Adrenal gland (tissue), 12 donors: Measurements from ENCODE around the gene ICAM2. TPM values are rescaled to one million over a fixed set of nuclear protein-coding genes. Genes with fewer than 3 reads are reported as not detected.
"Not testable (repeated sequence)": the region's sequence is repeated elsewhere in the genome, so short reads cannot be mapped to it uniquely, and the experiment has no call there.

Experiments
- DNase-seq, 7 donors: peaks; one replicate each; pipeline ENCODE4 v3.0.0-alpha.2; 2019 to 2020
- H3K27ac ChIP-seq, 5 donors: fragments of 200-600 bp; sonication (generic) in 4 of 5; 1 replicate in 3 of 5; 2 replicates in 2 of 5; pipeline versions ENCODE4 v1.5.1 to v1.8.0; 2016 to 2020; ENCODE audit warnings: mild to moderate bottlenecking in 1 of 5
- H3K27me3 ChIP-seq: fragments of 200-600 bp; 2 replicates; pipeline ENCODE4 v1.8.0; 2021
- H3K36me3 ChIP-seq, 2 donors: fragments of 200-600 bp; replicated peaks in 1 of 2; 1 replicate in 1 of 2; 2 replicates in 1 of 2; pipeline versions ENCODE4 v1.5.1 to v1.8.0; 2018 to 2022
- H3K4me1 ChIP-seq, 2 donors: fragments of 200-600 bp; replicated peaks in 1 of 2; 1 replicate in 1 of 2; 2 replicates in 1 of 2; pipeline versions ENCODE4 v1.5.1 to v1.8.0; 2018 to 2021
- H3K4me3 ChIP-seq, 4 donors: fragments of 200-600 bp; sonication (generic) in 3 of 4; one replicate each; pipeline ENCODE4 v1.5.1; 2016 to 2018
- H3K9me3 ChIP-seq, 3 donors: fragments of 200-600 bp; sonication (generic) in 1 of 3; replicated peaks in 1 of 3; 1 replicate in 2 of 3; 2 replicates in 1 of 3; pipeline versions ENCODE4 v1.5.1 to v1.8.0; 2016 to 2021
- POLR2A ChIP-seq, 2 donors: fragments of 450-650 bp; IDR thresholded peaks; one replicate each; pipeline ENCODE4 v1.6.1; 2017; ENCODE audit warnings: antibody characterized with exemption in 2 of 2, mild to moderate bottlenecking in 2 of 2, moderate library complexity in 1 of 2
- WGBS, 4 donors: extraction: QIAGEN DNeasy Blood & Tissue Kit in 2 of 4; methylation state at CpG; one replicate each; pipeline versions ENCODE4 v1.1.5 to v1.1.7; 2013 to 2017; 5-methylcytosine and 5-hydroxymethylcytosine counted together
- intact Hi-C, 2 donors: fragments of 100-400 bp; cut with DNase I; formaldehyde crosslinking; loops; one replicate each; pipeline versions ENCODE4 v1.14.1 to v1.15.0; 2022 to 2023
- polyA plus RNA-seq, 3 donors: library from polyadenylated mRNA; stranded (reverse); fragments of 200-250 nt in 2 of 3; fragments of 350-450 nt in 1 of 3; fragmentation: Illumina TruSeq in 1 of 3; extraction: RNeasy Lipid Tissue Mini Kit (QIAGEN cat#74804) in 1 of 3; gene quantifications; one replicate each; pipeline ENCODE4 v1.2.3, GENCODE V29; 2013 to 2014
- total RNA-seq, 9 donors: library from RNA; depleted of rRNA in 4 of 9; stranded (reverse); fragments of >200 nt in 4 of 9; fragments of 120-200 nt in 1 of 9; fragmentation: NEBNext Ultra II Directional in 1 of 9; extraction: Animal tissue kit (Norgen Biotek cat#: 25700) in 1 of 9; gene quantifications; one replicate each; pipeline versions ENCODE4 v1.1.0 to v1.2.4, GENCODE V29; 2013 to 2023
- TF ChIP-seq, protein P1 (sequence below), 6 experiments: fragments of 450-650 bp in 4 of 6; fragments of 200-600 bp in 2 of 6; sonication (generic) in 1 of 6; IDR thresholded peaks; 1 replicate in 5 of 6; 2 replicates in 1 of 6; pipeline versions ENCODE4 v1.5.1 to v1.8.0; 2016 to 2021; ENCODE audit warnings: antibody characterized with exemption in 6 of 6, mild to moderate bottlenecking in 2 of 6, moderate library complexity in 1 of 6
- donor health status: healthy with polysubstance abuse.
- donor health status: Bipolar disorder and iron deficiency.
- donor health status: DM: yes; HTN: yes; CAD: no.
- donor health status: DM: no; HTN: no; CAD: no.
- donor health status: DM: no; HTN: no; CAD: no.
- donor health status: DM: yes; HTN: yes; CAD: no.

Gene ICAM2
- total and polyA plus RNA-seq, 12 donors: 9.6 to 42.2 (median 20.9) TPM

- Histone ChIP-seq H3K9me3 (no peaks in the 10 kb centered on the region), H3K36me3 (no peaks in the 10 kb centered on the region), H3K27me3 (no peaks in the 10 kb centered on the region), H3K4me1 (peaks cover 5 to 23% of the 10 kb centered on the region in 2 donors), H3K27ac (peak overlapping the region in 2 of 5 donors; percentile 59 to 72), H3K4me3 (no peak overlapping the region)
- WGBS, 4 donors: 49 to 75% (median 68%) methylated on average over 7 to 16 of the region's 16 CpGs
- DNase-seq: peak; percentile 72 to 92 (median 78)
- TF ChIP-seq POLR2A (IDR thresholded peaks at IDR 0.05): no peak
- intact Hi-C loops: no loop called here
Measured at GRCh38 chr17:63984651-63985386, 35.6 kb downstream of the ICAM2 start.

DNA sequence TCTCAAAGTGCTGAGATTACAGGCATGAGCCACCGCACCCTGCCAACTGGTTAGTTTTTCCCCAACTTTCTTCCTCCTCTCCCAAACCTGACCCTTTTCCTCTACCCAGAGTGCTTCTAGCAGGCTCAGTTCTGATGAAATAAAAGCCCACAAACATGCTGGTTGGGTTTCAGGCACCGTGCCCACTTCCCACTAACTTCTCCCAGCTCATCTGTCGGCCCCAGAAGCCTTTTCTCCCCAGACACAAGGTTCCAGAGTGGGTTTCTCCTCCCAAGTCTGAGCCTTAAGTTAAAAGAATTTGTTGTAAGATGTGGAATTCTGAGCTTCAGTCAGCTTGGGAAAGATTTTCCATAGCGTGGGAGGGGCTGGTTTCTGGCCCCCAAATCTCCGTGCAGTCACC lies 36.2 kb downstream of the ICAM2 start:
- peak in 1 of 7 donors; percentile 22 for DNase-seq
- Histone ChIP-seq H3K36me3 (no peaks in the 10 kb centered on the region), H3K4me1 (peaks cover 5 to 23% of the 10 kb centered on the region in 2 donors), H3K4me3 (no peak overlapping the region), H3K9me3 (no peaks in the 10 kb centered on the region), H3K27me3 (no peaks in the 10 kb centered on the region), H3K27ac (peak overlapping the region in 2 of 5 donors; percentile 21 to 72)
- TF ChIP-seq, protein P1, sequence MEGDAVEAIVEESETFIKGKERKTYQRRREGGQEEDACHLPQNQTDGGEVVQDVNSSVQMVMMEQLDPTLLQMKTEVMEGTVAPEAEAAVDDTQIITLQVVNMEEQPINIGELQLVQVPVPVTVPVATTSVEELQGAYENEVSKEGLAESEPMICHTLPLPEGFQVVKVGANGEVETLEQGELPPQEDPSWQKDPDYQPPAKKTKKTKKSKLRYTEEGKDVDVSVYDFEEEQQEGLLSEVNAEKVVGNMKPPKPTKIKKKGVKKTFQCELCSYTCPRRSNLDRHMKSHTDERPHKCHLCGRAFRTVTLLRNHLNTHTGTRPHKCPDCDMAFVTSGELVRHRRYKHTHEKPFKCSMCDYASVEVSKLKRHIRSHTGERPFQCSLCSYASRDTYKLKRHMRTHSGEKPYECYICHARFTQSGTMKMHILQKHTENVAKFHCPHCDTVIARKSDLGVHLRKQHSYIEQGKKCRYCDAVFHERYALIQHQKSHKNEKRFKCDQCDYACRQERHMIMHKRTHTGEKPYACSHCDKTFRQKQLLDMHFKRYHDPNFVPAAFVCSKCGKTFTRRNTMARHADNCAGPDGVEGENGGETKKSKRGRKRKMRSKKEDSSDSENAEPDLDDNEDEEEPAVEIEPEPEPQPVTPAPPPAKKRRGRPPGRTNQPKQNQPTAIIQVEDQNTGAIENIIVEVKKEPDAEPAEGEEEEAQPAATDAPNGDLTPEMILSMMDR (IDR thresholded peaks at IDR 0.05): no peak
- TF ChIP-seq POLR2A (IDR thresholded peaks at IDR 0.05): no peak
- intact Hi-C loops: no loop called here
- WGBS, 4 donors: 68 to 83% (median 74%) methylated on average over 5 of the region's 5 CpGs

- H3K9me3 ChIP-seq: no peaks in the 10 kb centered on the region
- H3K4me3 ChIP-seq: no peak overlapping the region
- peaks cover 5 to 23% of the 10 kb centered on the region in 2 donors for H3K4me1 ChIP-seq
- H3K27me3 ChIP-seq: no peaks in the 10 kb centered on the region
- intact Hi-C loops: no loop called here
- H3K27ac ChIP-seq: peak overlapping the region in 1 of 5 donors; percentile 18
- DNase-seq: peak in 4 of 7 donors; percentile 24 to 65 (median 46)
- no peak for TF ChIP-seq POLR2A (IDR thresholded peaks at IDR 0.05)
- TF ChIP-seq, protein P1 (IDR thresholded peaks at IDR 0.05): no peak
- WGBS, 4 donors: 42 to 70% (median 57%) methylated on average over 2 to 7 of the region's 7 CpGs
- H3K36me3 ChIP-seq: no peaks in the 10 kb centered on the region
Measured at GRCh38 chr17:63983320-63983719, 37.1 kb downstream of the ICAM2 start.

GRCh38 chr17:63982641-63983040 lies 37.8 kb downstream of the ICAM2 start:
- H3K4me3 ChIP-seq, intact Hi-C loops, DNase-seq, H3K9me3 ChIP-seq, H3K36me3 ChIP-seq, H3K27me3 ChIP-seq: not testable (repeated sequence)
- Histone ChIP-seq H3K4me1 (peaks cover 5 to 23% of the 10 kb centered on the region in 2 donors), H3K27ac (peak overlapping the region in 1 of 5 donors; percentile 18)
- WGBS, 4 donors: 86 to 93% (median 88%) methylated on average over 2 of the region's 2 CpGs

DNA sequence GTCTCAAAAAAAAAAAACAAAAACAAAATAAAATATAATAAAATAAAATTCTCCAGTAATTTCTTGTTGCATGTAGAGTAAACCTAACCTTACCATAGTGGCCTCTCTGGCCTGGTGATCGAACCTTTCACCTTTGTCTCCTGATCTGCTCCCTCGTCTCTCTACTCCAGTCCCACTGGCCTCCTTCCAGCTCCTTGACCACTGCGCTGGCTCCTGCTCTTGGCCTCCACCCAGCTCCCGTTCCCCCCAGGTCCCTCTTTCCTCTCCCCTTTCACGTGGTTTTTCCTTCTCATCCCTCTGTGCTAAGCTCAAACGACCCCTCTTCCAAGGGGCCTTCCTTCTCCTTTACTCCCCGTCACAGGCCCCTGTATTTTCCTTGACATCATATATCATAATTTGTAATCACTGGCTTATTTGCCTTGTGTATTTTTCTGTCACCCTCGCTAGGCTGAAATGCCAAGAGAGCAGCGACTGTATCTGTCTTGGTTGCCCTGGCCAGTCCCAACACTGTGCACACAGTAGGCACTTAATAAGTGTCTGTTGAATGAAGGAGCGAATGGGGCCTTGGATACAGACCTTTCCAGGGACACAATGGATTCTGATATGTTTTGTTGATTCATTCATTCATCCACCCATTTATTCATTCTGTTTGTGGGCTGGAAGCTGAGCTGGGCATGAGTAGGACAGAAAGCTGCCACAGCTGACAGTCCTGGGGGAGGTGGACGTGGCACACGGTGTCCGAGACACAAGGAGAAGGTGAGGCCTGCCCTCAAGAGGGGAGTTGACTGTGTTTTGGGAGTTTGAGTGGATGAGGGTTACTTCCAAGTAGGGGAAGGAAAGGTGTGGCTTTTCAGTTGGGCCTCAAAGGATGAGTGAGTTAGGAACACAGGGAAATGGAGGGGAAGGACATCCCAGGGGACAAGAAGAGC lies 41.9 kb downstream of the ICAM2 start:
- no peaks in the 10 kb centered on the region for H3K4me1 ChIP-seq
- H3K9me3 ChIP-seq: no peaks in the 10 kb centered on the region
- H3K36me3 ChIP-seq: no peaks in the 10 kb centered on the region
- intact Hi-C loops: no loop called here
- no peak overlapping the region for H3K27ac ChIP-seq
- 75 to 80% (median 78%) methylated on average over 13 of the region's 13 CpGs for WGBS, 4 donors
- TF ChIP-seq POLR2A (IDR thresholded peaks at IDR 0.05): no peak
- TF ChIP-seq, protein P1 (IDR thresholded peaks at IDR 0.05): no peak
- H3K4me3 ChIP-seq: no peak overlapping the region
- peak in 1 of 7 donors; percentile 16 for DNase-seq
- H3K27me3 ChIP-seq: no peaks in the 10 kb centered on the region
